ENCODE data around the gene GABPA.
A peak's percentile ranks its signal among the peaks of the same experiment; 100 is the strongest.
"Not testable (repeated sequence)": the region's sequence is repeated elsewhere in the genome, so short reads cannot be mapped to it uniquely, and the experiment has no call there.

GABPA gene

GRCh38 chr21:25734904-25735645 is at the start of gene GABPA, which contains the start of gene ATP5PF:
Gene GABPA, plus strand, starts transcription at chr21:25734972. Its CDS starts 6,627 bp downstream, at chr21:25741599.
Gene ATP5PF, minus strand, starts transcription at chr21:25734904. Its CDS starts 5,110 bp downstream, at chr21:25729794.
- DNase-seq: peak; percentile 98

- DNase-seq: no peak
Observed at GRCh38 chr21:25687787-25688186, 47.0 kb upstream of the GABPA start.

- no peak for DNase-seq
Observed at GRCh38 chr21:25688275-25689155, 46.3 kb upstream of the GABPA start.

- DNase-seq: no peak
Observed at GRCh38 chr21:25689226-25689625, 45.5 kb upstream of the GABPA start.

GRCh38 chr21:25691976-25692375 is 42.8 kb upstream of the GABPA start:
- no peak for DNase-seq

- not testable (repeated sequence) for DNase-seq
Observed at GRCh38 chr21:25695461-25695860, 39.3 kb upstream of the GABPA start.

- DNase-seq: no peak
Observed at GRCh38 chr21:25700741-25701140, 34.0 kb upstream of the GABPA start.

GRCh38 chr21:25701529-25701928 is 33.2 kb upstream of the GABPA start:
- peak; percentile 42 for DNase-seq

- DNase-seq: peak; percentile 31
Observed at GRCh38 chr21:25708467-25709065, 26.2 kb upstream of the GABPA start.

GRCh38 chr21:25709684-25710265 is 25.0 kb upstream of the GABPA start:
- no peak for DNase-seq

GRCh38 chr21:25710550-25710949 is 24.2 kb upstream of the GABPA start:
- DNase-seq: no peak

- DNase-seq: not testable (repeated sequence)
Observed at GRCh38 chr21:25714066-25714465, 20.7 kb upstream of the GABPA start.

- DNase-seq: no peak
Observed at GRCh38 chr21:25717491-25718147, 17.2 kb upstream of the GABPA start.

- no peak for DNase-seq
Observed at GRCh38 chr21:25721987-25722386, 12.8 kb upstream of the GABPA start.

GRCh38 chr21:25722631-25723030 is 12.1 kb upstream of the GABPA start:
- DNase-seq: peak; percentile 78

GRCh38 chr21:25732091-25732760 is 2.5 kb upstream of the GABPA start:
- DNase-seq: no peak

- DNase-seq: no peak
Observed at GRCh38 chr21:25733859-25734653, 716 bp upstream of the GABPA start.

GRCh38 chr21:25734654-25734903 is 193 bp upstream of the GABPA start:
- no peak for DNase-seq

GRCh38 chr21:25735646-25736597 is 1.1 kb downstream of the GABPA start:
- peak; percentile 55 for DNase-seq

- no peak for DNase-seq
Observed at GRCh38 chr21:25737421-25737820, 2.6 kb downstream of the GABPA start.
